DOHH2 (cell line): ENCODE results near the gene GMEB2.

Experiments used
- H3F3A ChIP-seq: fragments of 200-600 bp; sonication (generic), shearing (Covaris generic); 2 replicates; pipeline ENCODE4 v1.6.0; 2016; ENCODE audit warnings: antibody characterized with exemption, mild to moderate bottlenecking; ENCODE audit not compliant: control insufficient read depth, insufficient read depth
- H3K27ac ChIP-seq: fragments of 200-600 bp; sonication (generic); 2 replicates; pipeline ENCODE4 v1.5.1; 2014; ENCODE audit warnings: low read depth, mild to moderate bottlenecking, low read length, moderate library complexity
- H3K27me3 ChIP-seq: fragments of 200-600 bp; sonication (generic); 2 replicates; pipeline ENCODE4 v1.6.1; 2014; ENCODE audit warnings: mild to moderate bottlenecking, low read length, mixed read lengths; ENCODE audit not compliant: control insufficient read depth
- H3K36me3 ChIP-seq: fragments of 200-600 bp; sonication (generic); 2 replicates; pipeline ENCODE4 v1.6.1; 2014; ENCODE audit warnings: mild to moderate bottlenecking, low read length, moderate library complexity, mixed read lengths; ENCODE audit not compliant: control insufficient read depth
- H3K4me1 ChIP-seq: fragments of 200-600 bp; sonication (generic); 2 replicates; pipeline ENCODE4 v1.6.1; 2014; ENCODE audit warnings: mild to moderate bottlenecking, low read length, mixed read lengths; ENCODE audit not compliant: control insufficient read depth
- H3K4me2 ChIP-seq: fragments of 200-600 bp; sonication (generic); 2 replicates; pipeline ENCODE4 v1.6.0; 2014; ENCODE audit warnings: mild to moderate bottlenecking, low read length, moderate library complexity
- H3K4me3 ChIP-seq: fragments of 200-600 bp; sonication (generic); 2 replicates; pipeline ENCODE4 v1.5.1; 2014; ENCODE audit warnings: mild to moderate bottlenecking, low read length, mixed read lengths
- H3K79me2 ChIP-seq: fragments of 200-600 bp; sonication (generic); 2 replicates; pipeline ENCODE4 v1.6.1; 2014; ENCODE audit warnings: mild to moderate bottlenecking, low read length, mixed read lengths; ENCODE audit not compliant: control insufficient read depth
- H3K9me2 ChIP-seq: fragments of 200-600 bp; sonication (generic); replicated peaks from 2 replicates; pipeline ENCODE4 v1.6.1; 2014; ENCODE audit warnings: mild to moderate bottlenecking, low read length, mixed read lengths; ENCODE audit not compliant: control insufficient read depth
- H3K9me3 ChIP-seq: fragments of 200-600 bp; sonication (generic); 2 replicates; pipeline ENCODE4 v1.6.1; 2014; ENCODE audit warnings: antibody characterized with exemption, low read length, mixed read lengths; ENCODE audit not compliant: control insufficient read depth, insufficient read depth
- H4K20me1 ChIP-seq: fragments of 200-600 bp; sonication (generic); 2 replicates; pipeline ENCODE4 v1.6.0; 2014; ENCODE audit warnings: low read depth, mild to moderate bottlenecking, antibody characterized with exemption, low read length, moderate library complexity; ENCODE audit not compliant: control insufficient read depth, insufficient read depth
- EZH2phosphoT487 ChIP-seq: fragments of 200-600 bp; sonication (generic); IDR thresholded peaks from 2 replicates; pipeline ENCODE4 v1.6.1; 2017; ENCODE audit warnings: borderline replicate concordance, mild to moderate bottlenecking, antibody characterized with exemption, low read length, moderate library complexity, mixed read lengths
- TF ChIP-seq, protein P1 (sequence below): fragments of 200-600 bp; sonication (generic); IDR thresholded peaks from one replicate; pipeline ENCODE4 v1.5.1; 2014; ENCODE audit warnings: antibody characterized with exemption, mild to moderate bottlenecking, low read depth, low read length; ENCODE audit not compliant: poor library complexity, severe bottlenecking

GMEB2 gene

GRCh38 chr20:63587256-63587655 lies 39.6 kb downstream of the GMEB2 start:
- Histone ChIP-seq H3F3A (no peaks in the 10 kb centered on the region), H3K9me2 (no peaks in the 10 kb centered on the region), H3K27ac (no peak overlapping the region), H3K4me3 (no peak overlapping the region), H3K9me3 (no peaks in the 10 kb centered on the region), H4K20me1 (no peaks in the 10 kb centered on the region), H3K79me2 (no peaks in the 10 kb centered on the region), H3K4me1 (no peaks in the 10 kb centered on the region), H3K4me2 (no peak overlapping the region), H3K27me3 (no peaks in the 10 kb centered on the region), H3K36me3 (peaks cover 18% of the 10 kb centered on the region; the same call in 1 of the 2 replicates)
- TF ChIP-seq EZH2phosphoT487: no peak
- TF ChIP-seq, protein P1, sequence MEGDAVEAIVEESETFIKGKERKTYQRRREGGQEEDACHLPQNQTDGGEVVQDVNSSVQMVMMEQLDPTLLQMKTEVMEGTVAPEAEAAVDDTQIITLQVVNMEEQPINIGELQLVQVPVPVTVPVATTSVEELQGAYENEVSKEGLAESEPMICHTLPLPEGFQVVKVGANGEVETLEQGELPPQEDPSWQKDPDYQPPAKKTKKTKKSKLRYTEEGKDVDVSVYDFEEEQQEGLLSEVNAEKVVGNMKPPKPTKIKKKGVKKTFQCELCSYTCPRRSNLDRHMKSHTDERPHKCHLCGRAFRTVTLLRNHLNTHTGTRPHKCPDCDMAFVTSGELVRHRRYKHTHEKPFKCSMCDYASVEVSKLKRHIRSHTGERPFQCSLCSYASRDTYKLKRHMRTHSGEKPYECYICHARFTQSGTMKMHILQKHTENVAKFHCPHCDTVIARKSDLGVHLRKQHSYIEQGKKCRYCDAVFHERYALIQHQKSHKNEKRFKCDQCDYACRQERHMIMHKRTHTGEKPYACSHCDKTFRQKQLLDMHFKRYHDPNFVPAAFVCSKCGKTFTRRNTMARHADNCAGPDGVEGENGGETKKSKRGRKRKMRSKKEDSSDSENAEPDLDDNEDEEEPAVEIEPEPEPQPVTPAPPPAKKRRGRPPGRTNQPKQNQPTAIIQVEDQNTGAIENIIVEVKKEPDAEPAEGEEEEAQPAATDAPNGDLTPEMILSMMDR: no peak

DNA sequence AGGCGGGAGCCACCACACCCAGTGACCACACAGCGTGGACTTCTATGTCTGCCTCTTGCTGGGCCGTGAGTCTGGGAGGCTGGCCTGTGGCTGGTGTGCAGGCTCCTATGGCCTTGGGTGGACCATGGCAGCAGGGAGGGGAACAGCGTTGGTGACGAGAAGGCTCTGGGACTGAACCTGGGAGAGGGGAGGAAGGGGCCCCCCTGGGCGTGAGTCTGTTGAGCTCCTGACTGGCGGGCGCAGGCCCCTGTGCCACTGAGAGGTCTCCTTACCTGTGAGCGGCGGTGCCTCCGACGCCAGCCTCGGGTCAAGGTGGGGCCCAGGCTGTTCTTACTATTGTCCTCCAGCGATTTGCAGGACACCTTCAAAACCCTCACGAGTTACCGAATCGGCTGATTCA lies 40.1 kb downstream of the GMEB2 start:
- Histone ChIP-seq H3K9me3 (no peaks in the 10 kb centered on the region), H3K4me1 (no peaks in the 10 kb centered on the region), H3K4me3 (no peak overlapping the region), H3K9me2 (no peaks in the 10 kb centered on the region), H3K27me3 (no peaks in the 10 kb centered on the region), H3K79me2 (no peaks in the 10 kb centered on the region), H3K4me2 (no peak overlapping the region), H3K27ac (no peak overlapping the region), H3K36me3 (peaks cover 14% of the 10 kb centered on the region; the same call in 1 of the 2 replicates), H3F3A (no peaks in the 10 kb centered on the region), H4K20me1 (no peaks in the 10 kb centered on the region)
- TF ChIP-seq, protein P1: no peak

- Histone ChIP-seq H3K36me3 (peaks cover 7% of the 10 kb centered on the region; the same call in 1 of the 2 replicates), H3K4me2 (no peak overlapping the region), H3K4me1 (no peaks in the 10 kb centered on the region), H3K27me3 (peaks cover 5% of the 10 kb centered on the region; the same call in 1 of the 2 replicates), H3K27ac (no peak overlapping the region), H4K20me1 (no peaks in the 10 kb centered on the region), H3K9me2 (no peaks in the 10 kb centered on the region), H3K79me2 (no peaks in the 10 kb centered on the region), H3F3A (no peaks in the 10 kb centered on the region), H3K4me3 (no peak overlapping the region), H3K9me3 (no peaks in the 10 kb centered on the region)
- no peak for TF ChIP-seq EZH2phosphoT487
- TF ChIP-seq, protein P1: no peak
Measured at GRCh38 chr20:63585616-63586565, 41.0 kb downstream of the GMEB2 start.
